Measurements from ENCODE around the gene ACR. TPM values are rescaled to one million over a fixed set of nuclear protein-coding genes. Genes with fewer than 3 reads are reported as not detected.
"Not testable (repeated sequence)": the region's sequence is repeated elsewhere in the genome, so short reads cannot be mapped to it uniquely, and the experiment has no call there.

Gene ACR
- total RNA-seq, 1 donor from 2014 or later = not detected

DNA sequence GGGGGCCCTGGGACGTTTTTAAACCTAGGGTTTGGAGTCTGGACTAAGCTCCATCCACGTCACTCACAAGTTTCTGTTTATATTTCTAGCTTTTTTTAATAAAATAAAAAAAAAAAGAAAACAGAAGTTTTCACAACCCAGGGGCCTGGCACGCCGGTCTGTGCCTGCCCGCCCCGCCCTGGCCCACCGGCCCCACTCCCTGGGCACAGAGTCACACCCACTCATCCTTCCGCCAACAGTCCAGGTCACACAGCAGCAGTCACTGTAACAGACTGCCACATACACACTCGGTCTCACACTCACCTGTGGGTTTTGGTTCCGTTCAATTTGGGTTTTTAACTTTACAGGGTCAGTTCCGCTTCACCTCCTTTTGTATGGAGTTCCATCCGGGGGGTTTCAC lies 5.3 kb upstream of the ACR start:
- DNase-seq = no peak

DNA sequence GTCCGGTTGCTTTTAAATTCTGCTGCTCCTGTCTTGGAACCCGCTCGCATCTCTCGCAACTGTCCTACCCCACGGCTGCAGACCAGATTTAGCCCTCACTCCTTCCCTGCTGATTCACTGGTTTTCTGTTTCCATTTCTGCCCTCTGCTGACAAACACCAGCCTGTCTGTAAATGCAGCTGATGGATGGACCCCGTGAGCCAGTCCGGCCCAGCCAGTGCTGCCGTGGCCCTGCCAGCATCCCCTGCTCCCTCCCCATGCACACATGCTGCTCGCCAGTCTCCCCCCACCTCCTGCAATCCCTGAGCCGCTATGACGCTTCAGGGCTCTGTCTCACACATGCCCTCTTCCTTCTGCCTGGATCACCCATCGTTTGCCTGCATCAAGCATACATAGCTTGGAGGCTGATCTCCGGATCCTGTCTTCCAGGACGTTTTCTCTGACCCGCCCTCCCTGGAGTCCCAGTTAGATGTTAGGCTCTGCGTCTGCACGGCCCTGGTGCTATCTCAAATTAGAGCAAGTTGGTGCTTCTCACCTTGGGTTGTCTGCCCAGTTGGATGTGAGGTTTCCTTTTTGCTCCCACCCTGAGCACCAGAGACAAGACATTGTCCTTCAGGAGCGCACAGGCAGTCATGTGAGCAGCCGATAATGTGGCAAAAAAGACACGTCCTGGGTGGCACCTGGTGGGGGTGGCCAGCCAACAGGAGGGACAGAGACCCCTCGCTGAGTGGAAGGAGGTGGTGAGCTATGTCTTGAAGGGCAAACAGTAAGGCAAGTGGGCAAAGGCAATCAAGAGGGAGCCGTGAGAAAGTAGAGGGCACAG lies 4.3 kb upstream of the ACR start:
- peak; percentile 66 for DNase-seq

DNA sequence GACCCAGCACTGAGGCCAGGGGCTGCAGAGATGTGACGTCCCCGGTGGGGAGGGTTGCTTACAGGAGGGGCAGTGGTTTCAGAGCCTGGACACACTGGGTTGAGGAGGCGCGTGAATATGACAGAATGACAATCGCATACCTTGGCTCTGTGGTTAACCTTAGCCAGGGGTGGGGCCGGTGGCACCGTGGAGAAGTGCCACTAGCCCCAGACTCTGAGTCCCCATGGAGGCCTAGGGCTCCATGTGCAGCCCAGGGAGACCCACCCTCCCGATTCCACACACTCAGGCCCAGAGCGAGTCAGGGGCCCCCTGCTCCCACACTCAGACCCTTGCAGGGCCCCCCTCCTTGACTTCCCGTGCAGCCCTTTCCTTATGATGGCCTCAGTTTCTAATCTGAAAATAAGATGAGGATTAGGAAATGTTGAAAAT lies 3.6 kb upstream of the ACR start:
- DNase-seq = no peak

- DNase-seq = no peak
Measured at GRCh38 chr22:50734986-50735738, 2.8 kb upstream of the ACR start.

- DNase-seq = no peak
Measured at GRCh38 chr22:50735739-50736030, 2.3 kb upstream of the ACR start.

DNA sequence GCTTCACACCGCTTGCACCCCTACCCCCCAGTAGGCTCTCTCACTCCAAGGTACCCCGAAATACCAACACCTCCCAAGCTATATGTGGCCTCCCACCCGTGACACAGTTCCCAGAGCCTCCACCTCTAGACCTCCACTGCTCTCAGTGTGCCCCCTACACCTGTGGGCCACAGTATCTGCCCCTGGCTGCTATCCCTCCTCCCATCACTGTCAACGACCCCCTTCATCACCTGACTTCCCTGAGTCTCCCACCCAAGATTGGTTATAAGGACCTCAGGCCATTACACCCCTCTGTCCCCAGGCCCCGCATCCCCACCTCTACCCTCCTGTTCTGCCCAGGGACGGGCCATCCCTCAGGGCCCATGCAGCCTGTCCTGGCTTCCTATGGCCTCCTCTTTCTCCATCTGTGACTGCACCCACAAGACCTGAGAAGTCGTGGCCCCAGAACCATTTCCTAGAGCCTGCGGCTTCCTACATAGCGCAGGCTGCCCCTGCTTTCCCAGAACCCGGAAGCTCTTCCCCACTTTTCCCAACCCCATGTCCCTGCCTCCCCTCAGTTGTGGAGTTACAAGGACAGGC lies 734 bp downstream of the ACR start:
- no peak for DNase-seq

- DNase-seq = no peak
Measured at GRCh38 chr22:50739279-50739691, 1.3 kb downstream of the ACR start.

GRCh38 chr22:50739894-50740293 lies 1.9 kb downstream of the ACR start:
- DNase-seq = no peak

GRCh38 chr22:50740714-50741113 lies 2.7 kb downstream of the ACR start:
- DNase-seq = not testable (repeated sequence)

GRCh38 chr22:50744424-50744823 lies 6.4 kb downstream of the ACR start:
- not testable (repeated sequence) for DNase-seq

DNA sequence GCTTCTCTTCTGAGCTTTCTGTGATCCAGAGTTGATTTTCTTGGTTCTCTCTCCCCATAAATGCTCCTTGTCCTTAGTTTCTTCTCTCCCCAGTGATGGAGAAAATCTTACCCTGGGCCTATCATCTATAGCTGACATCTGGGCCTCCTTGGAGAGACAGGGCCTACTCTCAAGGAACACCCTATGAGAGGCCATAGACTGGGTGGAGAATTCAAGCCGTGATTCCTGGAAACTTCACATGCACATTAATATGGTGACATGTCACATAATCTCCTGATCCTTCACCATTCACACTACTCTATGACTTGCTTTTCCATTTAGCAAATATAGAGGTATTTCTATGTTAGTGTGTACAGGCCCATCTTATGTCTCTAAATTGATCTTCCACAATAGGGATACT lies 9.5 kb downstream of the ACR start:
- not testable (repeated sequence) for DNase-seq

GRCh38 chr22:50748630-50749029 lies 10.6 kb downstream of the ACR start:
- DNase-seq = not testable (repeated sequence)

DNA sequence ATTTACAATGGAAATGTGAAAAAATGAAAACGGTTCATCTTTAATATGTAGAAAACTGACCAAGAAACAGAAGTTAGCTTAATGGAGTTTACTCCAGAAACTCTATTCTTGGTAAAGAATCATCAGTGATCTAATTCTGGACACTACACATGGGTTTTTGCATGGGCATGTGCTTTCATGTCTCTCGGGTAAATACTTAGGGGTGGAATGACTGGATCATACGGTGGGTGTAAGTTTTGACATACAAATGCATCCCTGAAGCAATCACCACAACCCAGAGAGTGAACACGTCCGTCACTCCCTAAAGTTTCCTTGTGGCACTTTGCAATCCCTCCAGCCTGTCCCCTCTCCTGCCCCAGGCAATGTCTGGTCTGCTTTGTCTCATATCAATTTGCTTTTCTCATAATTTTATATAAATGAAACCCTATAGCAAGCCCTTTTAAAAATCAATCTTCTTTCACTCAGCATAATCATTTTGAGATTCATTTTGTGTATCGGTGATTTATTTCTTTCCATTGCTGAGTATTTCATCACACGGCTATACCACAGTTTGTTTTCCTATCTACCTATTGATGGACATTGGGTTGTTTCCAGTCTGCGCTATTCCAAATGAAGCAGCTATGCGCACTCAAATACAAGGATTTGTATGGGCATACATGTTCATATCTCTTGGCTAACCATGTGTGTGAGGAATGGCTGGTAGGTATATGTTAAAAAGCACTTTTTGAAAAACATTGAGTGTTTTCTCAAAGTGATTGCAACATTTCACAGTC lies 11.5 kb downstream of the ACR start:
- DNase-seq = not testable (repeated sequence)

GRCh38 chr22:50755251-50755650 lies 17.2 kb downstream of the ACR start:
- not testable (repeated sequence) for DNase-seq

DNA sequence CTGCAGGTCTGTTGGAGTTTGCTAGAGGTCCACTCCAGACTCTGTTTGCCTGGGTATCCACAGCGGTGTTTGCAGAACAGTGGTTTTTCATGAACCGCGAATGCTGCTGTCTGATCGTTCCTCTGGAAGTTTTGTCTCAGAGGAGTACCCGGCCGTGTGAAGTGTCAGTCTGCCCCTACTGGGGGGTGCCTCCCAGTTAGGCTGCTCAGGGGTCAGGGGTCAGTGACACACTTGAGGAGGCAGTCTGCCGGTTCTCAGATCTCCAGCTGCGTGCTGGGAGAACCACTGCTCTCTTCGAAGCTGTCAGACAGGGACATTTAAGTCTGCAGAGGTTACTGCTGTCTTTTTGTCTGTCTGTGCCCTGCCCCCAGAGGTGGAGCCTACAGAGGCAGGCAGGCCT lies 18.4 kb downstream of the ACR start:
- not testable (repeated sequence) for DNase-seq

DNA sequence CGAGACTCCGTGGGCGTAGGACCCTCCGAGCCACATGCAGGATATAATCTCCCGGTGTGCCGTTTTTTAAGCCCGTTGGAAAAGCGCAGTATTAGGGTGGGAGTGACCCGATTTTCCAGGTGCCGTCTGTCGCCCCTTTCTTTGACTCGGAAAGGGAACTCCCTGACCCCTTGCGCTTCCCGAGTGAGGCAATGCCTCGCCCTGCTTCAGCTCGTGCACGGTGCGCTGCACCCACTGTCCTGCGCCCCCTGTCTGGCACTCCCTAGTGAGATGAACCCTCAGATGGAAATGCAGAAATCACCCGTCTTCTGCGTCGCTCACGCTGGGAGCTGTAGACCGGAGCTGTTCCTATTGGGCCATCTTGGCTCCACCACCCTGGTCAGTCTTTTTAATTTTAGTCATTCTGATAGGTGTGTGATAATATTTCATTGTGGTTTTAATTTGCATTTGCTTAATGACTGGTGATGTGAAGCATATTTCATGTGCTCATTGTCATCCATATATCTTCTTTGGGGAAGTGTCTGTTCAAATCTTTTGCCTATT lies 19.0 kb downstream of the ACR start:
- DNase-seq = not testable (repeated sequence)

DNA sequence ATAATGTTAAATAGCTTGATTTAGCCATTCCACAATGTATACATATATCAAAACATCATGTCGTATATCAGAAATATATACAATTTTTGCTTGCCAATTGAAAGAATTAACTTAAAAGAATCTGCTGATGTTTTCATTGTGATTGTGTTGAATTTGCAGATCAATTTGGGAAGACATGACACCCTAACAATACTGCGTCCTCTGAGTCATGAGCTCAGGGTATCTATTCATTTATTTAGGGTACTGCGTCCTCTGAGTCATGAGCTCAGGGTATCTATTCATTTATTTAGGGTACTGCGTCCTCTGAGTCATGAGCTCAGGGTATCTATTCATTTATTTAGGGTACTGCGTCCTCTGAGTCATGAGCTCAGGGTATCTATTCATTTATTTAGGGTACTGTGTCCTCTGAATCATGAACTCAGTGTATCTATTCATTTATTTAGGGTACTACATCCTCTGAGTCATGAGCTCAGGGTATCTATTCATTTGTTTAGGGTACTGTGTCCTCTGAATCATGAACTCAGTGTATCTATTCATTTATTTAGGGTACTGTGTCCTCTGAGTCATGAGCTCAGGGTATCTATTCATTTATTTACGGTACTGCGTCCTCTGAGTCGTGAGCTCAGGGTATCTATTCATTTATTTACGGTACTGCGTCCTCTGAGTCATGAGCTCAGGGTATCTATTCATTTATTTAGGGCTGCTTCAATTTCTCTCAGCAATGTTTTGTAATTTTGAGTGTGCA lies 21.8 kb downstream of the ACR start:
- not testable (repeated sequence) for DNase-seq

DNA sequence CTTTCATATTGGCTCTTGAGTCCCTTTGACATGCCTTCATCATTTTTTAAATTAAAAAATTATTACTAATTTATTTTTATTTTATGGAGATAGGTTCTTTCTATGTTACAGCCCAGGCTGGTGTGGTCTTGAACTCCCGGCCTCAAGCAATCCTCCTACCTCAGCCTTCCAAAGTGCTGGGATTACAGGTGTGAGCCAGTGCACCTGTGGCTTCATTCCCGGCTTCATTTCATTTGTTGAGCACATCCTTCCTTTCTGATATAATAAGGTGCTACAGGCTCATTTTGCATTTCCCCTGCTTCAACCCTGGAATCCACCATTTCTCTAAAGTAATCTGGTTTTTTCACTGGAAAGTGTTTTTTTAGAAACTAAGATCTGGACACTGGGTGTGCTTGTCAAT lies 23.8 kb downstream of the ACR start:
- not testable (repeated sequence) for DNase-seq

DNA sequence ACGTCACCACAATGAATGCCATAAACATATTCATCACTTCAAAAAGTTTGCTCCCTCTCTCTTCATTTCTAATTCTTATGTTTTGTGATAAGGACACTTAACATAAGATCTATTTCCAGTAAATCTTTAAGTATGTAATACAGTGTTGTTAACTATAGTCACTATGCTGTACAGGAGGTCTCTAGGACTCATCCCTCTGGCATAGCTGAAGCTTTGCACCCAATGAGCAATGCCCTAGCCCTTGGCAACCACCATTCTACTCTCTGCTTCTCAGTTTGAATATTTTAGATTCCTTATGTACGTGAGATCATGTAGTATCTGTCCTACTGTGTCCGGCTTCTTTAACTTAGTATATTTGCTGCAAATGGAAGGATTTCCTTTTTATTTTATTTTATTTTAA lies 26.3 kb downstream of the ACR start:
- DNase-seq = not testable (repeated sequence)

GRCh38 chr22:50775132-50775531 lies 37.1 kb downstream of the ACR start:
- DNase-seq = not testable (repeated sequence)

- DNase-seq = not testable (repeated sequence)
Measured at GRCh38 chr22:50777631-50778030, 39.6 kb downstream of the ACR start.
